ENCODE data around the gene ANTXRL.
"Not testable (repeated sequence)": the region's sequence is repeated elsewhere in the genome, so short reads cannot be mapped to it uniquely, and the experiment has no call there.

- not testable (repeated sequence) for TF ChIP-seq CTCF (conservative IDR thresholded peaks at IDR 0.05 in 1 of 2, IDR thresholded peaks at IDR 0.05 in 1 of 2; ENCODE audit: extremely low read depth in 1 of 2, insufficient read depth in 1 of 2, low read depth in 1 of 2, low read length in 2 of 2); EZH2 (IDR thresholded peaks at IDR 0.05; ENCODE audit: borderline replicate concordance, low read length)
Observed at GRCh38 chr10:46365484-46365883, 78.7 kb downstream of the ANTXRL start.
